HEK293T (cell line): ENCODE measurements around the gene SMAGP.

ENCODE experiments used
- ARNT ChIP-seq: fragments of 450-650 bp; IDR thresholded peaks from 2 replicates; pipeline ENCODE4 v1.6.1; 2017; ENCODE audit warnings: mild to moderate bottlenecking
- ELF4 ChIP-seq: fragments of 450-650 bp; IDR thresholded peaks from 2 replicates; pipeline ENCODE4 v1.6.1; 2017; ENCODE audit warnings: antibody characterized with exemption
- FOXK2 ChIP-seq: fragments of 450-650 bp; IDR thresholded peaks from 2 replicates; pipeline ENCODE4 v1.6.1; 2016; ENCODE audit warnings: mild to moderate bottlenecking
- HDGF ChIP-seq: fragments of 450-650 bp; IDR thresholded peaks from 2 replicates; pipeline ENCODE4 v1.6.1; 2017; ENCODE audit warnings: antibody characterized with exemption, borderline replicate concordance
- LEF1 ChIP-seq: fragments of 450-650 bp; IDR thresholded peaks from 2 replicates; pipeline ENCODE4 v1.6.1; 2017; ENCODE audit warnings: mild to moderate bottlenecking, borderline replicate concordance
- SUZ12 ChIP-seq: fragments of 450-650 bp; IDR thresholded peaks from 2 replicates; pipeline ENCODE4 v1.6.1; 2016; ENCODE audit warnings: mild to moderate bottlenecking
- TARDBP ChIP-seq: fragments of 450-650 bp; IDR thresholded peaks from 2 replicates; pipeline ENCODE4 v1.6.1; 2016

DNA sequence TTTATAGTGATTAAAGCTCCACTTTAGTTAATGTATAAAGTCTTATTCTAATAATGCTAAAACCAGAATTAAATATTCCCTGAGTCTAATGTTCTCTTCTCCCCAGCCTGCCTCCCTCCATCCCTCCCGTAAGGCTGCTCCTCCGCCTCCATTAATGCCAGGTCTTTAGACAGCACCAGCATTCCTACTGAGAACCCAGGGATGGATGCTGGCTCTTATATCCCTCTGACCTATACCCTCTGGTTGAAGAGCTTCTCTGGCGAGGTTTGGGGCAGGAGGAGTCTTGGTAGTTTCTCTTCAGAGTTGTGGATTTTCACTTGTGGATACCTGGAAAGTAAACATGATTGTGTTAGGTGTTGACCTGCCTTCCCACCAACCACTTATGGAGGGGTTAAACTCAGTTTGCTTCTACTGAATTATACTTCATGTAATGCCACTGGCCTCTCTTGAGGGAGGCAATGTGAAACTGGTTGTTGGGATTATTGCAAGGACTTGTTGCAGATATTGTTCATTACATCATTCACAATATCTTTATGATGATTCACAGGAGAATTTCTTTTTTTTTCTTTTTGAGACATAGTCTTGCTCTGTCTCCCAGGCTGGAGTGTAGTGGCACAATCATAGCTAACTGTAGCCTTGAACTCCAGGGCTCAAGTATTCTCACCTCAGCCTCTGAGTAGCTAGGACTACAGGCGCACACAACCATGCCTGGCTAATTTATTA is 11.1 kb upstream of the SMAGP start:
- no peak for TF ChIP-seq ELF4
- TF ChIP-seq SUZ12 = no peak
- no peak for TF ChIP-seq TARDBP
- no peak for TF ChIP-seq FOXK2
- no peak for TF ChIP-seq ARNT
- no peak for TF ChIP-seq HDGF
- TF ChIP-seq LEF1 = no peak
